Left forelimb (tissue), 1 donor: ENCODE data around the gene BATF3.
A peak's percentile ranks its signal among the peaks of the same experiment; 100 is the strongest.

Source experiments
- DNase-seq: peaks from one replicate; pipeline ENCODE4 v3.0.0-alpha.2; 2018; ENCODE audit warnings: low spot score

Gene BATF3

DNA sequence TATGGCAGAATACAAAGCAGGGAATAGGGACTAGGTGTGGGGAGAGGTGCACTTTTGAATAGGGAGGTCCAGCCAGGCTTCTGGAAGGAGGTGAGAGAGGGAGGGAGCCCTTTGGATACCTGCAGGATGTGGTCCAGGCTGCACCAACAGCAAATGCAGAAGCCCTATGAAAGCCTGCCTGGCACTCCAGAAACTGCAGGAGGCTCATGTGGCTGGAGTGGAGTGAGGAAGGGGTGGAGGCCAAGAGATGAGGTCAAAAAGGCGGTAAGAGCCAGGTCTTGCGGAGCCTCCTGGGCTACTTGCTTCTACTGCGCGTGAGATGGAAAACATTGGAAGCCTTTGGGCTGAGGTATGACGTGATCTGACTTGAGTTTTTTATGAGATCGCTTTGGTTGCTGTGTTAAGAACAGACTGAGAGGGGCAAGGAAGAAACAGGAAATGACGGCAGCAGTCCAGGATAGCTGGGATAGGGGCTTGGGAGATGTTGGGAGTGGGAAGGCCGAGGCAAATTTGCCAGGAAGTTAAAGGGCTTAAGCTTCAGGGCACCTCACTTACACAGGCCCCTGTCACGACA lies 4.4 kb upstream of the BATF3 start:
- no peak for DNase-seq

DNA sequence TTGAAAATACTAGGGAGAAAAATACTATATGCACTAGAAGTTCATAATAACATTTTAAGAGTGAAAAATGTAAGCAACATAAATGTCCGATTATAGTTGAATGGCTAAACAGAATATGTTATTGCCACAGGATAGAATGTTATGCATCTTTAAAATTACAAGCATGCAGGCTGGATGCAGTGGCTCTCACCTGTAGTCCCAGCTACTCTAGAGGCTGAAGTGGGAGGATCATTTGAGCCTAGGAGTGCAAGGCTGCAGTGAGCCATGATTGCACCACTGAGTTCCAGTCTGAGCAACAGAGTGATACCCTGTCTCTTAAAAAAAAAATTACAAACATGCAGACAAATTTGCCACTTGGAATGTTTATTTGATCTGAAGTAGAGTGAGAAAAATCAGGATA lies 3.0 kb upstream of the BATF3 start:
- no peak for DNase-seq

DNA sequence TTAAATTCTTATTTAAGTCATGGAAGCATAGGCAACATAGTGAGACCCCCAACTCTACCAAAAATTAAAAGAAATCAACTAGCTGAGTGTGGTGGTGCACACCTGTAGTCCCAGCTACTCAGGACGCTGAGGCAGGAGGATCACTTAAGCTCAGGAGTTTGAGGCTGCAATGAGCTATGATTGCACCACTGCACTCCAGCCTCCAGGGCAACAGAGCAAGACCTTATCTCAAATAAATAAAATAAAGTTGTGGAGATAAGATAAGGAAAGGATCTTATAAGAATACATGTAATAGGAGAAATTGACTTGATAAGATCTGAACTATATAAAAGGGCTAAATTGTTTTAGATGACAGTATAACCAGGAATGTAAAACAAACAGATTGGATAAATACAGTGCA lies 2.3 kb upstream of the BATF3 start:
- DNase-seq, result no peak

DNA sequence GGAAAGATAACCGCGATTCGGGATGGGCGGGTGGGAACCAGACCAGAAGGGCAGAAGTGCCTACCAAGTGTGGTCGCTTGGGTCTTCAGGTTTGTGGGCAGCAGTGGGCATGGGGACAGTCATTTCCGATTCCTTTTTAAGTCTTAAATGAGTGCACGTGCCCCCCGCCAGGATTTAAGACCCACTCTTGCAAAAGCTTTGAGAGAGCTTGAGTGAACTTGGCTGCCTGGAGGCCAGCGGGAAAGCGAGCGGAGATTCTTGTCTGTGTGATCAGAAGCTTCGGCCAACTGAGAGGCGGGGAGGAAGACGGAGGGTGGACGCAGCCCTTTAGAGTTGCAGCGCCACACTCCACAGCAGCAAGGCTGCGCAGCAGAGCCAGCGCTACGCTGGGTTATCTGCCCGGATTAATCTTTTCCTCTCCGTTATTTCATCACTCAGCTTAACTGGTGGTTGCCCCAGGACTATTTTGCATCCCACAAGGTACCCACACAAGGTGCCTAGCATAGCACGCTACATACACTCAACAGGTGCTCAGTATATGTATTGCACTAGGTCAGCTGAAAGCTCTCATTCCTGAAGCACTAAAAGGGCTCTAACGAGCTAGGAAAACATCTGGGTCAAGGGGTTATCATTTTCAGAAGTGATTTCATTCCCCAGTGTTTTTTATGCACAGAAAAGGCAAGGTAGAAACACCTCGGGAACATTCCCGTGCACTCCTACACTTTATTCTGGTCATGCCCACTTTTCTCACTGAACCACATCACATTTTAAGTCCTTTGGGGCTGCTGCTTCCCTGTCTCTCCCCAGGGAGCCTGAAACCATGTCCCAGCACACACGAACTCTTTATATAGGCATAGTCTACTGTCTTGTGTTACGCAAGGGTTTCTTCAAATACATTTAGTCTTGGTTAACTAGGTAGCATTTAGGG lies 1.5 kb upstream of the BATF3 start:
- peak; percentile 70 for DNase-seq

DNA sequence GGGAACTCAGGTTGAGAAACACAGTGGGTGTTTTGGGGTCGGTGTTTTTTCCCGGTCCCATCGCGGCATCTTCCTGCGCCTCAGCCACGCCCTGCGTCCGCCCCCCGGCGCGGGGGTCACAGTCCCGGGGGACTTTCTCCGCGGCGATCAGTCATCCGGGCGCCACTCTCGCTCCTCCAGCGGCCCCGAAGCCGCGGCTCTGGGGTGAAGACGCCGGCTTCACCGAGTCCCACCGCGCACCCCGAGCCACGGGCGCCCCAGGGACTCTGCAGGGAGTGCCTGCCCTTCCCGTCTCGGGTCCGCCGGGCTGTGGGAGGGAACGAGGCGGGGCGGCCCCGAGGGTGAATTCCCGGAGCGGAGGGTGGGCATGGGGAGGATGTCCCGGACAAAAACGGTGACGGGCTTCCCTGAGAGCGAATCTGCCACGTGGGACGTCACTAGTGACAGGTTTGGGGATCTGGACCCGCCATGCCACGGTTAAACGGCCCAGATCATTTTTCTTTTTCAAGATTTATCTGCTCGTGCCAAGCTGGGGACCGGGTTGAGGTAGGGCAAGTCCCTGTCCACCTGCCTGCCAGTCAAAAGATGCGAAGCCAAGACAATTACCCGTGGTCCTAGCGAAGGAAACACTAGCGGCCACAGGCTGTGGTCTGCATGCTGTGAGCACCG lies 717 bp upstream of the BATF3 start:
- DNase-seq, result peak; percentile 69

DNA sequence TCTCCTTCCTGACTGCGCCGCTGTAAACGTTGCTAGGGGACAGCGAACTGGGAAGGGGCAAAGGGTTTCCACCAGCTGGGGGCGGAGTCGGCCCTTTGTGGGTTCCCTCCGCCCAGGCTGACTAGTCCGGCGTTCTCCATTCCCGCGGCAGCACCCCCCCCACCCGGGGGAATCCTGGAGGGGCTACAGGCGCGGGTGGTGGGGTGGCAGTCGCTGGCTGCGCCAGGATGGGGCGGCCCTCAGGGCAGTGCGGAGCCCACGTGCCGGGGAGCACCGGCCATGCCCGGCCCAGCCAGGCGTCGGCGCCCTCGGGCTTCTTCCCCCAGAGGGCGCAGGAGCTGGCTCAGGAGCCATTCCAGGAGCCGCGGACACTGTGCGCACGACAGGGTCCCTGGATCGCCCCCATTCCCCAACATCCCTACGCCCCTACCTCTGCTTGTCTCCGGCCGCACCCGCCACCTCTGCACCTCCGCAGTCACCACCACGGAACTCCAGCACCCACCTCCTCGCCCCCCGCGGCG lies 476 bp downstream of the BATF3 start:
- no peak for DNase-seq

DNA sequence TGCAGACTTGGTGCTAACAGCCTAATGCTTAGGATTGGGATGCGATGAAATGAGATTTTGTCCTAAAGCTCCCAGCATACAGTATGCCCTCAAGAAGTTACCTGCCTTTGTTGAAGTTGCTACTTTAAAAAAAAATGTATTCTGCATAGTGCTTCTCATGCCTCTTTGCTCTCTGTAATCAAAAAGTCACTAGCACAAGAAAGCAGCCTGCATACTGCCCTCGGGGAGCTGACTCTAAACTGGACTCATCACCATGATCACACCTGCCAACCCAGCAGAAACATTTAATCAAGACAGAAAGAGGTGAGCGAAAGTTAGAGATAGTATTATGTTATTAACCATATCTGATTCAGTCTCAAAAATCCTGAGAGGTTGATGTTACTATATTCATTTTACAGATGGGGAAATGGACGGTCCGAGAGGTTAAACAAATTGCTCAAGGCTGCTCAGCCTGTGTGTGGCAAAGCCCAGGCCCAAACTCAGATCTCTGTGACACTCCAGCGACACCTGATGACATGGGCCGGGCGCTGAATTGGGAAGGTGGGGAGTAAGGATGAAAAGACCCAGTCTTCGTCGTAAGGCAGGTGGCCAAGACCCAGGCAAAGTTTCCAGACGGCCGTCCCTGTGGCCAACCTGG lies 1.1 kb downstream of the BATF3 start:
- DNase-seq, result no peak

DNA sequence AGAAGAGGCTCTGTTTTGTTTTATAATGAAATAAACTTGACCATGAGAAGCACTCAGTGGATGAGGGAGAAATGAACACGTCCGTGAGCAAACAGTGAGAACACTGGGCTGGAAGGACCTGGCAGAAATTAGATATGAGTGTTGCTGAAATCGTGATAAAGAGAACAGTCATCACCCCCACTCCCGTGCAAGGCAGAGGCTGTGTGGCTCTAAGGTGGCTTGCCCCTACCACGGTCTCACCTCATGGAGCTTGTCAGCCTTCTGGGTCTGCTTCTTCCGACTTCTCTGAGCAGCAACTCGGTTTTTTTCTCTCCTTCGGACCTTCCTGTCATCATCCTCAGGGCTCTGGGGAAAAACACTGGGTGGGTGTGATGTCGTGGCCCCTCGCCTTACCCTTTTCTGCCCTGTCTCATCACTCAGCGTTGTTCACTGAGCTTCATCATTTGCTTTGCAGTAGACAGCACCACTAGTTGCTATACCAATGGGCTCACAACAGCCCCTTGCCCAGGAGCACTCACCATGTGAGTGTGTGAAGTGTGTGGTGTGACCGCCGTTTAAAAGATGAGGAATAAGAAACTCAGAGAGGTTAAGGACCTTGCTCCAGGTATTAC lies 2.8 kb downstream of the BATF3 start:
- no peak for DNase-seq

DNA sequence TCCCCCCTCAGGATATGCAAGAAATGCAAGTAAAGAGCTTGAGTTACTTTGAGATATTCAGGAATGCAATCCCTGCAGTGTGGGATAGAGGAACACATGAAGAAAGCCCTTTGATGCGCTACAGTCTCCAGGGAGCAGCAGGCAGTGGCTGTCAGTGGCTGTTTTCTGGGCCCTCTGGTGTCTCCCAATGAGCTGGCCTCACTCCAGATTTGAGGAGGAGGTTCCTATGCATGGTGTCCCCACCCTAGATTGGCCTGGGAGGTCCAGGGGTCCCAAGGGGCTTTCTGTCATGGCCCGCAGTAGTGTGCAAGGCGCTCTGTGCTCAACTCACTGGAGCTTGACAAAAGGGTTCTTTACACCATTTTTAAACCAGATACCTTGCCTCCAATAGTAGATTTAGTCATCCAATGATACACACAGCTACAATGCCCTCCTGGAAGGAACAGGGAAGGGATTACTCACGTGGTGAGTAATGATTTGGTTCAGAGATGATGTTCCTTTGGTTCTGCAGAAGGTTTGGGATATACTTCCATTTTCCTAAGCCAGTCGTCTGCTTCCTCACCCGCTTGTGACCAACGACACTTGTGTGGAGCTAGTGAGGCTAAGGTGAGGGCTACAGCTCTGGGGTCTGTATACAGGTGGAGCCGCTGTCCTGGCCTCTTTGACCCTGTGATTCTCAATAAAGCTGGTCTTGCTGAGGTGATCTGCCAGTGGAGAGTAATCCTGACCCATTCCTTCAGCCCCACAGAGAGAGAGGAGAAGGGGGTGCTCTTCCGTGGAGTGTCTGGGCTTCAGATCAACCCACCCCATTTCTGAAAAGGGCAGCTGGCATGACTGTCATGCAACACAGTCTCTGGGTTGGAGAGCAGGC lies 6.6 kb downstream of the BATF3 start:
- no peak for DNase-seq

DNA sequence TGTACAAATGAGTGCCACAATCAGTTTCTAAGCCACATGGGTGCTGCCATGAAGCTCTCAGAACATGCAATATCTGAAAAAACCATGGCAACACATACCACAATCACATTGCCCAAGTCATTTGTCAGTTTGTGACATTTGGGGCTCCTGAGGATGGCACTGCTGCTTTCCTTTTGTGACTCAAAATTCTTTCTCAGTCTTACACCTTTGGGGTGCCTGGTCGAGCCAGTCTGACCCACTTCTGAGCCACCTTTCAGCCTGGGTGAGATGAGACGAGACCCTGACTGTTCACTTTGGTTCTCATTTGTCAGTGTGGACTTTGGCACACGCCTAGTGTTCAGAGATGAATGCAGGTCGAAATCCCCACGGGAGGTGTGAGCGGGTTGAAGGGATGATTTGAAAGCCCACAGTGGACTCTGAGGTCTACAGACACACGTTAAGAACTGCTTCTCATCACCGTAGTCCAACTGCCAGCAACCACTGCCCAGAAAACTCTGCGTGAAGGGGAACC lies 8.0 kb downstream of the BATF3 start:
- DNase-seq, result no peak

DNA sequence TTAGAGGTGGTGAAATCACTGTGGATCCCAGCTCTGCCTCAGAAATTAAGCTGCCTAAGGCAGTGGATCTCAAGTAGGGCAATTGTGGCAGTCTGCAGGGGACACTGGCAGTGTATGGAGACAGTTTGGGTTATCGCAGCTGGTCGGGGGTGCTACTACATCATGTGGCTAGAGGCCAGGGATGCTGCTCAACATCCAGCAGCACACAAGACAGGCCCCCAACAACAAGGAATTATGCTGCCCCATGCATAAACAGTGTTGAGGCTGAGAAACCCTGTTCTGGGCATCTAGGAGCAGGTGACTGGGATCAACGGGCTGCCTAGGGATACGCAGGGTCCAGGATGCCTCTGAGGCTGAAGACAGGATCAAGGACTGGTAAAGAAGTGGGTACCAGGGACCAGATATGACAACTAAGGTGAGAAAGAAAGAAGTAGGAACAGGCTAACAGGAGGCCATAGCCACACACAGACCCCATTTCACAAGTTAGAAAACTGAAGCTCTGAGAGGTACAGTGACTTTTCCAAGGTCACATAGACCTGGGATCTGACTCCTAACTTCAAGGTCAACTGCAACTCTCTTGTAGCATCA lies 8.7 kb downstream of the BATF3 start:
- no peak for DNase-seq

DNA sequence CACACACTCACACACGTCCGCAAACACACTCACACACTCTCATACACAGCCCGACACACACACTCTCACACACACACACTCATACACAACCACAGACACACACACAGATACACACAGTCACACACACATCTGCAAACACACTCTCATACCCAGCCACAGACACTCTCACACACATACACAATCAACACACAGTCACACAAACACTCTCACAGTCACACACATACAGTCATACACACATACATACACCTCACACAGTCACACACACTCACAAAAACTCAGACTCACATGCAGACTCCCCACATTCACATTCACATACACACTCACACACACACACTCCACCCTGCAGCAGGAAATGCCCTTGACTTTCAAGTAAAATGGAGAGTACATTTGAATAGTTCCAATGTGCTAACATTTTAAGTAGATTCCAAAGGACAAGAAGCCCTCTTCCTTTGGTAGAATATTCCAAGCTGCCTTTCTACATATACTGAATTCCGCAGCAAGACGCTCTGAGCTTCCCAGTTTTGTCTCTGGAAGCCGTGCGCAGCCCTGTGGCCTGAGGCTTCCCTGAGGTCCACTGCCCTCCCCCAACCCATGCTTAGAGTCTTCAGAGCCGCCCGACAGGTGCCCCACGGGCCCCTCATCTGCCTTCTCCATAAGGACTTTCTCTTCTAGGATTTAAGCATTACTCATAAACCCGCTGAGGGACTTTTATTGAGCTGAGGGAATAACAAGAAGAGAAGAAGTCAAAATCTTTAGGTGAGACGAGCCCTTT lies 9.7 kb downstream of the BATF3 start:
- DNase-seq, result no peak

DNA sequence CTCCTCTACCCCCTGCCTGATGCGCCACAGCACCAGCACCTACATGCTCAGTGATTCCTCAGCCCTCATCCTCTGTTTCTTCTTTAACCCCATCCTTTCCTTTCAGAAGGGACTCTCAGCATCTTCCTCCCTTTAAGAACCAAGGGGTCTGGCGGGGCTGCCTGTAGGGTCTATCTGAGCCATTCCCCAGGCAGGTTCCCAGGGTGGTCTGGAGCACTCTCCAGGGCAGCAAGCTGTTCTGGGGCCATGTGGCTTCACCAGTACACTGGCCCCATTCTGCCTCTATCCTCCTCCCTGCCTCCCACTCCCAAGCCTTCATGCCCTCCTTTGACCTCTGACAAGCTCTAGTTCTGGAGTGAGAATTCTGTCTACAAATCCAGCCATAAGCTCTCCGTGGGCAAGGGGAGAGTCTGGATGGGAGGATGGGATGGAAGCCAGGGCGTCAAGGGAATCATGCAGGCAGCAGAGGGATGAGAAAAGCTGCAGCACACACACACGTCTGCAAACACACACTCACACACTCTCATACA lies 10.4 kb downstream of the BATF3 start:
- DNase-seq, result no peak

DNA sequence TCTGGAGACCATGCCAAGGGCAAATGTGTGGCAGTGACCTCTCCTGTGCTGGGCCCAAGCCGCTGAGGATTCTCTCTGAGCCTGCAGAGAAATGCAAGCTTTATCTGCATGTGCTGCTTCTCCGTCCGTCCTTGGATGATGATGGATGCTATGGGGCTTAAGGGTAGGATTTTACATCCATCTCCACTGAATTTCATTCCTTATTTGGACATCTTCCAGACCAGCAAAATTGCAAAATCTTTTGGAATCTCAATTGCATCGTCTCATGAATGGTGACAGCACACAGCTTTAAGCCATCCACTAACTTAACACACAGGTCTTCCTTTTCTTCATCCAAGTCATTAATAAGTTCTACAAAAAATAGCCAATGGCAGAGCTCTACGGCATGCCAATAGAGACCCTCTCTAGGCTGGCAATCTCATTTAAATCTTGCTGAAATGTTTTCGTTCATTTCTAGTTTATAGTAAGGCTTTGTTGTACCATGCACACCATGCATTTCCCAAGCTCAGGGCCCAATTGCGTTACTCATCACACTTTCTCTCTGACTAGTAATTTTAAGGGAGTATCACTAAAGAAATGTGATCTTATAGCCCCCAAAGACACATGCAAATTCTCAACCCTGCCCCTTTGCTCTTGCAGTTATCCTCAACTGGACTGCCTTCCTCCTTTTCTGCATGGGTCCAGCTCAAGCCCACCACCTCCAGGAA lies 11.1 kb downstream of the BATF3 start:
- DNase-seq, result no peak

DNA sequence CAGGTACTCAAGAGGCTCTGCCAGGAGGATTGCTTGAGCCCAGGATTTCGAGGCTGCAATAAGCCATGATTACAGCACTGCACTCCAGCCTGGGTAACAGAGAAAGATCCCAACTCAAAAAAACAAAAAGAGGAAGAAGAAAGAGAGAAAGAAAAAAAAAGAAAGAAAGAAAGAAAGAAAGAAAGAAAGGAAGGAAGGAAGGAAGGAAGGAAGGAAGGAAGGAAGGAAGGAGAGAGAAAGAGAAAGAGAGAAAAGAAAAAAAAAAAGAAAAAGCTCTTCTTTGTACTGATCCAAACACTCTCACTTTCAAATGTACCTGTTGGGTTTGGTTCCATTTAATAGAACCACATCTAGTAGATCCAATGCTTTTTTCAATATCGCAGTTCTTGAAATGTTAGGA lies 11.8 kb downstream of the BATF3 start:
- DNase-seq, result no peak

DNA sequence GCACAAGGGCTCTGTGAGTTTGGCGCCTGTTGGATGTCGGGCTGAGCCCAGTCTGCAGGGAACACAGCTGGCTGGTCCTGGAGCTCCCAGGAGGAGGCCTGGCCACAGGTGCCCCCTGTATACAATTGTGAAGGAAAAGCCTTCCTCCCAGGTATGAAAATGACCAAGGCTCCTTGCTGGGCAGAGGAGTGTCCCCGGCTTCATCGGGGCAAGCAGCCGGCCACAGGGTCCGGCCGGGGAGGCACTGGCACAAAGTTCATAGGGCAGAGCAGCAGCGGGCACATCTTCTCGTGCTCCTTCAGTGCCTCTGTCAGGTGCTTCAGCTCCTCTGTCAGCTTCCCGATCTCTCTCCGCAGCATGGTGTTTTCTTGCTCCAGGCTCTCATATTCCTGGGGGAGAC lies 13.0 kb downstream of the BATF3 start:
- DNase-seq, result peak; percentile 36

DNA sequence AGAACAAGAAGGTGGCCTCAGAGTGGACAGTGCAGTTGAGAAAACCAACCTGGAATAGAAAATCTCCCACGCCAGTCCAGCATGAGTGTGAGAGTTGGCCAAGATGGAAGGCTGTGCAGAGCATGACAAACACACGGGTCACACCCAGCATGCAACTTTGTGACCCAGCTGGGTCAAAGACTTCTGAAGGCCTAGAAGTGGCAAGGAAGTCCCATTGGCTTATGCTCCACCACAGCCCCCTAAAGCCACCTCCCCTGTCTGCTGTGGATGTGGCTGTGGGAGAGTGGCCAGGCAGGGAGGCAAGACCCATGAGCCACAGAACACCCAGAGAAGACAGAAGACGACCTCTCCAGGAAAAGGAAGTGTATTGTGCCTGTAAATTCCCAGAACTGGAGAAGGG lies 13.6 kb downstream of the BATF3 start:
- DNase-seq, result peak; percentile 12

DNA sequence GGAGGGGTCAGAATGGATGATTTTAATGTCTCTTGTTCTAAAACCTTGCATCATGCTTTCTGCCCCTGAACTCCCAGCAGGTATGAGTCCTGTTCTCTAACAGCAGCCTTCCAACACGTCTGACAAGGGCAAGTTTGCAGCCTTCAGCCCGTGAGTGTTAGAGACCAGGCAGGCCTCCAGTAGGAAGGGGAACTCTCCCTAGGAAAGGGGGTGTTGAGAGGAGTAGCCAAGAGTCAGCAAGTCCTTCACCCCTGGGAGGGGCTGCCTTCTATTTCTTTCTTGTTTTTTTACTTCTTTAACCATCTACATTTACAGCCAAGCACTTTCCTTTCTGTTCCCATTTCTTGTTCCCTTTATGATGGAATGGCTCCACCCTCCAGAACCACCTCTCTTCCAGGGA lies 14.2 kb downstream of the BATF3 start:
- peak; percentile 30 for DNase-seq
